ENCODE results near the gene BFSP1. TPM values are rescaled to one million over a fixed set of nuclear protein-coding genes. Genes with fewer than 3 reads are reported as not detected.

The BFSP1 gene
- total and polyA plus RNA-seq, 2 of the 8 experiments (the other 6 are each of a cell fraction or from before 2014, with no cell fraction given) = 1.5 to 2.5 TPM

GRCh38 chr20:17470973-17471372 lies 60.2 kb downstream of the BFSP1 start (continued):
- TF ChIP-seq MAFK (IDR thresholded peaks at IDR 0.05; ENCODE audit: low read depth, low read length) (no peak), NRF1 (IDR thresholded peaks at IDR 0.05; ENCODE audit: low read depth, low read length) (no peak), RFX5 (IDR thresholded peaks at IDR 0.05; ENCODE audit: borderline replicate concordance, low read depth, low read length) (no peak), HDAC6 (IDR thresholded peaks at IDR 0.05; ENCODE audit: low read depth, low read length) (no peak)
